Smooth muscle cell (in vitro differentiated cells): ENCODE data around the gene KCNK5. TPM values are rescaled to one million over a fixed set of nuclear protein-coding genes. Genes with fewer than 3 reads are reported as not detected.
A peak's percentile ranks its signal among the peaks of the same experiment; 100 is the strongest.

Source experiments
- DNase-seq: peaks from one replicate; lab custom pipeline; 2025; ENCODE audit not compliant: unreplicated experiment; lab: John Stamatoyannopoulos, UW
- H2AFZ ChIP-seq: fragments of 200-600 bp; sonication (generic); 2 replicates; pipeline ENCODE4 v1.6.0; 2016; ENCODE audit warnings: antibody characterized with exemption, low read depth, mild to moderate bottlenecking
- H3F3A ChIP-seq: fragments of 200-600 bp; sonication (generic); 2 replicates; pipeline ENCODE4 v1.6.0; 2017; ENCODE audit warnings: antibody characterized with exemption, low read depth
- H3K27ac ChIP-seq: fragments of 200-600 bp; sonication (generic); 2 replicates; pipeline ENCODE4 v1.5.1; 2016; ENCODE audit warnings: low read depth, mild to moderate bottlenecking
- H3K27me3 ChIP-seq: fragments of 200-600 bp; sonication (generic); 2 replicates; pipeline ENCODE4 v1.6.1; 2016; ENCODE audit warnings: low read depth, mild to moderate bottlenecking
- H3K36me3 ChIP-seq: fragments of 200-600 bp; sonication (generic); 2 replicates; pipeline ENCODE4 v1.5.1; 2016; ENCODE audit warnings: low read depth
- H3K4me1 ChIP-seq: fragments of 200-600 bp; sonication (generic); 2 replicates; pipeline ENCODE4 v1.5.1; 2016; ENCODE audit warnings: low read depth
- H3K4me2 ChIP-seq: fragments of 200-600 bp; sonication (generic); 2 replicates; pipeline ENCODE4 v1.6.0; 2016; ENCODE audit warnings: mild to moderate bottlenecking
- H3K4me3 ChIP-seq: fragments of 200-600 bp; sonication (generic); 2 replicates; pipeline ENCODE4 v1.5.1; 2016; ENCODE audit warnings: mild to moderate bottlenecking
- H3K79me2 ChIP-seq: fragments of 200-600 bp; sonication (generic); 2 replicates; pipeline ENCODE4 v1.6.0; 2016; ENCODE audit warnings: low read depth, mild to moderate bottlenecking
- H3K9ac ChIP-seq: fragments of 200-600 bp; sonication (generic); 2 replicates; pipeline ENCODE4 v1.6.0; 2016; ENCODE audit warnings: low read depth
- H3K9me3 ChIP-seq: fragments of 200-600 bp; sonication (generic); replicated peaks from 2 replicates; pipeline ENCODE4 v1.5.1; 2016; ENCODE audit warnings: low read depth
- H4K20me1 ChIP-seq: fragments of 200-600 bp; sonication (generic); 2 replicates; pipeline ENCODE4 v1.6.0; 2016; ENCODE audit warnings: low read depth
- WGBS: methylation state at CpG from one replicate; pipeline ENCODE4 v1.1.7; 2016; ENCODE audit warnings: low lambda C conversion rate; 5-methylcytosine and 5-hydroxymethylcytosine counted together
- polyA plus RNA-seq: library from polyadenylated mRNA; unstranded; fragments of >200 nt; fragmentation: Nextera tagmentation; extraction: Ambion mirVana; gene quantifications from 2 replicates; pipeline ENCODE4 v1.2.1, GENCODE V29; 2016
- total RNA-seq: library from RNA; depleted of rRNA; stranded (reverse); fragments of >200 nt; gene quantifications from 2 replicates; pipeline ENCODE4 v1.2.3, GENCODE V29; 2014
- TF ChIP-seq, protein P1 (sequence below): fragments of 200-600 bp; sonication (generic); IDR thresholded peaks from 2 replicates; pipeline ENCODE4 v1.5.1; 2017; ENCODE audit warnings: borderline replicate concordance, mild to moderate bottlenecking, antibody characterized with exemption; ENCODE audit not compliant: insufficient read depth, poor library complexity, severe bottlenecking

The KCNK5 gene
- total and polyA plus RNA-seq, 2 experiments from 2014 or later, result not detected

DNA sequence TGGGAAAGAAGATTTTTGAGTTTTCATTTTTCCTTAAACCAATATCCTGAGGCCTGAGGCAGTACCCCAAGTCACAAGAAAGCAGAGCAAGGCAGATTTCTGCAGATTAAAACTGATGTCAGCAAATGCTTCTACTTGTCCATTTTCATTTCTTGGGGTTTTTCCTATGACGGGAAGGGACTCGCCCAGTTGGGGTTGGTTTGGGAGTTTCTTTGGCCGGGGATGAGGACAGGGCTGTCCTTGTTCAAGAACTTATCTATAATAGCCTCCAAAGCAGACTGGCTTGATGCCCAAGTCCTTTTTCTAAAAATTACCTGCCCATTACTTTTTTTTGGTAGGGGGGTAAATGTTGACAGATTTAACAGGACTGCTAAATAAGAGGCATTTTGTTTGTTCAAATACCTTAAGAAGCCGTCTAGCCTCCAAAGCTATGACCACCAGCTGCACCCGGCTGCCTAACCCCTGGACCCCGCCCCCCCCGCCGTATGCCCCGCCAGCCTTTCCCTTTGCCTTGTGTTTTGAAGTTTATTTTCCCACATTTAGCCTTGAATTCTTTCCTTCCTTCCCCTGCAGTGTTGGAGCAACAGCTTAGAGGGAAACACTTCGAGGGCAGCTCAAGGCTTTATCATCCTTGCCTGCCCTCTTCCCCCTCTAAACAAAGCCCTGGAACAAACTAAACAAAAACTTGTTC lies 2.5 kb downstream of the KCNK5 start:
- TF ChIP-seq, protein P1, sequence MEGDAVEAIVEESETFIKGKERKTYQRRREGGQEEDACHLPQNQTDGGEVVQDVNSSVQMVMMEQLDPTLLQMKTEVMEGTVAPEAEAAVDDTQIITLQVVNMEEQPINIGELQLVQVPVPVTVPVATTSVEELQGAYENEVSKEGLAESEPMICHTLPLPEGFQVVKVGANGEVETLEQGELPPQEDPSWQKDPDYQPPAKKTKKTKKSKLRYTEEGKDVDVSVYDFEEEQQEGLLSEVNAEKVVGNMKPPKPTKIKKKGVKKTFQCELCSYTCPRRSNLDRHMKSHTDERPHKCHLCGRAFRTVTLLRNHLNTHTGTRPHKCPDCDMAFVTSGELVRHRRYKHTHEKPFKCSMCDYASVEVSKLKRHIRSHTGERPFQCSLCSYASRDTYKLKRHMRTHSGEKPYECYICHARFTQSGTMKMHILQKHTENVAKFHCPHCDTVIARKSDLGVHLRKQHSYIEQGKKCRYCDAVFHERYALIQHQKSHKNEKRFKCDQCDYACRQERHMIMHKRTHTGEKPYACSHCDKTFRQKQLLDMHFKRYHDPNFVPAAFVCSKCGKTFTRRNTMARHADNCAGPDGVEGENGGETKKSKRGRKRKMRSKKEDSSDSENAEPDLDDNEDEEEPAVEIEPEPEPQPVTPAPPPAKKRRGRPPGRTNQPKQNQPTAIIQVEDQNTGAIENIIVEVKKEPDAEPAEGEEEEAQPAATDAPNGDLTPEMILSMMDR, result no peak
- Histone ChIP-seq H3K27me3 (peaks cover 28% of the 10 kb centered on the region), H4K20me1 (no peaks in the 10 kb centered on the region), H3K79me2 (no peaks in the 10 kb centered on the region), H3K36me3 (no peaks in the 10 kb centered on the region), H3K27ac (no peak overlapping the region), H2AFZ (no peak overlapping the region), H3K4me3 (peak overlapping the region; percentile 62), H3F3A (peaks cover 5% of the 10 kb centered on the region), H3K9ac (no peak overlapping the region), H3K4me2 (no peak overlapping the region), H3K4me1 (peaks cover 19% of the 10 kb centered on the region), H3K9me3 (no peaks in the 10 kb centered on the region)
- WGBS, result 83% methylated on average over 9 of the region's 10 CpGs
- no peak for DNase-seq

DNA sequence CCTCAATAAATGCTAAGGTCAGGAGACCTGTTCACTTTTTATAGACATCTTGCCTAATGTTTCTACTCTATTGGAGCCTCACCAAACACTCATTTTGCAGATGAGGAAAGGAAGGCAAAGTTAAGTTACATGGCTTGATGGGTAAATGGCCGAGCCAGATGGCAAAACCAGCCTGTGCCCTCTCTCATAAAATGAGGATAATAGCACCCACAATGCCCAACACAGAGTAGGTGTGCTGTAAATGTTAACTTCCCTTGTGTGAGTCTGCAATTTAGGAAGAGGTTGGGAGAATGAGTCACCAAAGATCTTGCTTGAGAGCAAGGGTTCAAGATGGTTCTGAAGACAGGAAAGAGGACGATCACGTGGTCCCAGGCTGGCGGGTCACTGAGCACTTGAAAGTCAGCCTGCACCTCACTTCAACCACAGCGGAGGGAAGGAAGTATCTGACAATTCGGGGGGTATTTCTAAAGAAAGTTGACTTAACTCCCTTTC lies 3.3 kb downstream of the KCNK5 start:
- DNase-seq, result no peak
- Histone ChIP-seq H3K36me3 (no peaks in the 10 kb centered on the region), H3K4me2 (no peak overlapping the region), H3K4me1 (peaks cover 12% of the 10 kb centered on the region), H2AFZ (no peak overlapping the region), H3K27ac (no peak overlapping the region), H3K27me3 (peaks cover 28% of the 10 kb centered on the region), H3K9me3 (no peaks in the 10 kb centered on the region), H4K20me1 (no peaks in the 10 kb centered on the region), H3K4me3 (no peak overlapping the region), H3K79me2 (no peaks in the 10 kb centered on the region), H3K9ac (no peak overlapping the region), H3F3A (peaks cover 5% of the 10 kb centered on the region)
- WGBS, result 90% methylated on average over 6 of the region's 6 CpGs
- TF ChIP-seq, protein P1, result no peak

- H2AFZ ChIP-seq, result no peak overlapping the region
- H3K79me2 ChIP-seq, result no peaks in the 10 kb centered on the region
- DNase-seq, result no peak
- no peaks in the 10 kb centered on the region for H3K36me3 ChIP-seq
- no peak overlapping the region for H3K4me3 ChIP-seq
- H3K27me3 ChIP-seq, result peaks cover 28% of the 10 kb centered on the region
- H3K9ac ChIP-seq, result no peak overlapping the region
- no peaks in the 10 kb centered on the region for H4K20me1 ChIP-seq
- WGBS, result 86% methylated on average over 4 of the region's 4 CpGs
- H3K4me2 ChIP-seq, result no peak overlapping the region
- H3K9me3 ChIP-seq, result no peaks in the 10 kb centered on the region
- TF ChIP-seq, protein P1, result no peak
- H3F3A ChIP-seq, result peaks cover 5% of the 10 kb centered on the region
- no peak overlapping the region for H3K27ac ChIP-seq
- H3K4me1 ChIP-seq, result peaks cover 12% of the 10 kb centered on the region
These were observed 3.7 kb downstream of the KCNK5 start for GRCh38 chr6:39225543-39225942.
